ENCODE results near the gene MARCHF11.

Gene MARCHF11

GRCh38 chr5:16131878-16132277, 47.7 kb downstream of the MARCHF11 start:
- no peak for DNase-seq

- no peak for DNase-seq
Measured at GRCh38 chr5:16128944-16129343, 50.6 kb downstream of the MARCHF11 start.

- DNase-seq = no peak
Measured at GRCh38 chr5:16127865-16128544, 51.6 kb downstream of the MARCHF11 start.

GRCh38 chr5:16120579-16120978, 59.0 kb downstream of the MARCHF11 start:
- DNase-seq = no peak

- no peak for DNase-seq
Measured at GRCh38 chr5:16119790-16120189, 59.8 kb downstream of the MARCHF11 start.

- no peak for DNase-seq
Measured at GRCh38 chr5:16115140-16115539, 64.5 kb downstream of the MARCHF11 start.

GRCh38 chr5:16108418-16108817, 71.2 kb downstream of the MARCHF11 start:
- no peak for DNase-seq

GRCh38 chr5:16104961-16105360, 74.6 kb downstream of the MARCHF11 start:
- no peak for DNase-seq

- DNase-seq = no peak
Measured at GRCh38 chr5:16095612-16096011, 84.0 kb downstream of the MARCHF11 start.

GRCh38 chr5:16090270-16090669, 89.3 kb downstream of the MARCHF11 start:
- no peak for DNase-seq

- DNase-seq = no peak
Measured at GRCh38 chr5:16082982-16083381, 96.6 kb downstream of the MARCHF11 start.

GRCh38 chr5:16082053-16082452, 97.5 kb downstream of the MARCHF11 start:
- DNase-seq = no peak

GRCh38 chr5:16081376-16081955, 98.1 kb downstream of the MARCHF11 start:
- DNase-seq = no peak

GRCh38 chr5:16076657-16077056, 102.9 kb downstream of the MARCHF11 start:
- no peak for DNase-seq

- no peak for DNase-seq
Measured at GRCh38 chr5:16074358-16074757, 105.2 kb downstream of the MARCHF11 start.

- DNase-seq = no peak
Measured at GRCh38 chr5:16072616-16073015, 107.0 kb downstream of the MARCHF11 start.

GRCh38 chr5:16067415-16067814, 112.2 kb downstream of the MARCHF11 start:
- DNase-seq = no peak

- no peak for DNase-seq
Measured at GRCh38 chr5:16066810-16067209, 112.8 kb downstream of the MARCHF11 start.

- DNase-seq = no peak
Measured at GRCh38 chr5:16066320-16066719, 113.3 kb downstream of the MARCHF11 start.

- DNase-seq = no peak
Measured at GRCh38 chr5:16065831-16066230, 113.8 kb downstream of the MARCHF11 start.

- no peak for DNase-seq
Measured at GRCh38 chr5:16064135-16064893, 115.3 kb downstream of the MARCHF11 start.

GRCh38 chr5:16061163-16061562, 118.4 kb downstream of the MARCHF11 start:
- no peak for DNase-seq

GRCh38 chr5:16057277-16057676, 122.3 kb downstream of the MARCHF11 start:
- DNase-seq = no peak

GRCh38 chr5:16051246-16051755, 128.3 kb downstream of the MARCHF11 start:
- no peak for DNase-seq
